Stomach smooth muscle (tissue), 2 donors: ENCODE measurements around the gene SPIN1.

Experiments
- H3K27ac ChIP-seq: one replicate; pipeline ENCODE4 v1.7.0; 2013; ENCODE audit warnings: mild to moderate bottlenecking, low read length, inconsistent platforms
- H3K27me3 ChIP-seq, 2 donors: one replicate each; pipeline ENCODE4 v1.7.0; 2013; ENCODE audit warnings: low read length in 2 of 2; ENCODE audit not compliant: insufficient read depth in 2 of 2, control insufficient read depth in 1 of 2
- H3K36me3 ChIP-seq, 2 donors: one replicate each; pipeline ENCODE4 v1.7.0; 2013; ENCODE audit warnings: low read length in 2 of 2; ENCODE audit not compliant: control insufficient read depth in 2 of 2, insufficient read depth in 2 of 2
- H3K4me1 ChIP-seq: one replicate; pipeline ENCODE4 v1.7.0; 2013; ENCODE audit warnings: low read length; ENCODE audit not compliant: control insufficient read depth, insufficient read depth
- H3K4me3 ChIP-seq, 2 donors: one replicate each; pipeline ENCODE4 v1.7.0; 2013; ENCODE audit warnings: low read length in 2 of 2
- H3K9ac ChIP-seq, 2 donors: one replicate each; pipeline ENCODE4 v1.7.0; 2013; ENCODE audit warnings: low read length in 2 of 2, mild to moderate bottlenecking in 1 of 2
- H3K9me3 ChIP-seq, 2 donors: one replicate each; pipeline ENCODE4 v1.7.0; 2013; ENCODE audit warnings: low read length in 2 of 2; ENCODE audit not compliant: control insufficient read depth in 2 of 2
- donor health status: healthy.
- donor health status: Pancreatic carcinoma.

Gene SPIN1

DNA sequence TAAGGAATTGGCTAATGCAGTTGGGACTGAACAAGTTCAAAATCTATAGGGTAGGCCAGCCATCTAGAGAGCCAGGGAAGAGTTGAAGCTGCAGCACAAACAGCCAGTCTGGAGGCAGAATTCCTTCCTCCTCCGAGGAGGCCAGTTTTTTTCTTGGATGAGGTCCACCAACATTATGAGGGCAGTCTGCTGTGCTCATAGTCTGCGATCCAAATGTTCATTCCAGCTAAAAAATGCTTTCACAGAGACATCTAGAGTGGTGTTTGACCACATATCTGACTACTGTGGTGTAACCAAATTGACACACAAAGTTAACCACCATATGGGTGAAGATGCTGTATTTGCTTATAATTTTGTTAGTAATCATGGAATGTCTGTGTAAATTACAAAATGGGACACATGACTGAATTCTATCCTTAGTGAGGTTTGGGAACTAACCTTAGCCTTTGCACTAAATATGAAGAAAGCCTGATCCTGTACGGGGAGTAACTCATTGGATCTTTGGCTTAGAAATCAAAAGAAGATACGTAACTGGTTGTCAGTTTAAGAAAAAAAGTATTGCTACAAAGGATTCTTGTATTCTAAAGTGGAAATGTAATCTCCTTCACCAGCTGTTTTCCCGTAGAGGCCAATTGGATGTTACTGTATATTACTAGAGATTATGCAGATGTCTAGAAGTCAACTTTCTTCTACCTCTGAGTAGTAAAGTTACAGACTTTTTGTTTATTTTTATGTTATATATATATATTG is 70.6 kb downstream of the SPIN1 start:
- Histone ChIP-seq H3K4me1 (no peaks in the 10 kb centered on the region), H3K9me3 (no peaks in the 10 kb centered on the region), H3K9ac (no peak overlapping the region), H3K27ac (no peak overlapping the region), H3K36me3 (no peaks in the 10 kb centered on the region), H3K4me3 (no peak overlapping the region), H3K27me3 (no peaks in the 10 kb centered on the region)

DNA sequence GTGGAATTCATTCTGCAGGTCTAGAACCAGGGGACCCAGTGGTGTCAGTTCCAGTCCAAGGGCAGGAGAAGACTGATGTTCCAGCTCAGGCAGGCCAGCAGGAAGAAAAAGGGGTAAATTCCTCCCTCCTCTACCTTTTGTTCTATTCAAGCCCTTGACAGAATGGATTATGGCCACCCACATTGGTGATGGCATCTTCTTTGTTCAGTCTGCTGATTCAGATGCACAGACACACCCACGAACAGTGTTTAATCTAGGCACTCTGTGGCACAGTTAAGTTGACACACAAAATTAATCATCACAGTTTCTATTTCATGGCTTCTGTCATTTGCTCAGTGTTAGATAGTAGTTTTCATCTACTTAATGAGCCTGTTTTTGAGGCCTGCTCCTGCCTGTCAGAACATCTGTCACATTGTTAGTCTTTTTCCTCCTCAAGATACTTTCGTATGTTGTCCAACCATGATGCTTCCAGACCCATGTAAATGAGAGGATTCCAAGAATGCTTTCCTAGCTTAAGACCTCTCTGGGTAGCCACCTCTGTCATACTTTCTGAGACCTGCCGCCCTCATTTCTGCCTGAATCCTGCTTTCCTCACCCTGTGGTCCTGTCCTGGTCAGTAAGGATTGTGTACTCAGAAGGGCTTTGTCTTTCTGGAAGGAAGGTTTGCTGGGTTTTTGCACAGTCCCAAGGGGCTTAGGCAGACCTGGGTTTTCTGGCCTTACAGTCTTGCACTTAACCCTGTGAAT is 72.5 kb downstream of the SPIN1 start:
- no peaks in the 10 kb centered on the region for H3K36me3 ChIP-seq
- no peak overlapping the region for H3K9ac ChIP-seq
- H3K27me3 ChIP-seq: no peaks in the 10 kb centered on the region
- H3K9me3 ChIP-seq: no peaks in the 10 kb centered on the region
- no peak overlapping the region for H3K27ac ChIP-seq
- no peaks in the 10 kb centered on the region for H3K4me1 ChIP-seq
- H3K4me3 ChIP-seq: no peak overlapping the region

DNA sequence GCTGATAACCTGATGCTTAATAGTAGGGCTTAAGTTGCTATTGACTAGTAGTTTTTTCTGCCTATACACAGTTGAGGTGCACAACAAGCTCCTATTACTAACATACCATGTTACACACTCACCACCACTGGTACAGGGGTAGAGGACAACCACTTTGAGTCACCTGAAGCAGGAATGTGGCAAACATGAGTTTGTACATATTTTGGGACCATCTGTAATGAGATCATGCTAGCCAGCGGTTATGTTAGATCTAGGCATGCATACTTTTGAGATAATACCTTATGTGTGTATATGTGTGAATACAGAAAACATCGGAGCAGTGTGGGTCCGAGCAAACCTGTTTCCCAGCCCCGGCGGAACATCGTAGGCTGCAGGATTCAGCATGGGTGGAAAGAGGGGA is 73.9 kb downstream of the SPIN1 start:
- no peak overlapping the region for H3K4me3 ChIP-seq
- no peak overlapping the region for H3K27ac ChIP-seq
- no peaks in the 10 kb centered on the region for H3K27me3 ChIP-seq
- no peaks in the 10 kb centered on the region for H3K9me3 ChIP-seq
- H3K4me1 ChIP-seq: no peaks in the 10 kb centered on the region
- H3K36me3 ChIP-seq: no peaks in the 10 kb centered on the region
- H3K9ac ChIP-seq: no peak overlapping the region

DNA sequence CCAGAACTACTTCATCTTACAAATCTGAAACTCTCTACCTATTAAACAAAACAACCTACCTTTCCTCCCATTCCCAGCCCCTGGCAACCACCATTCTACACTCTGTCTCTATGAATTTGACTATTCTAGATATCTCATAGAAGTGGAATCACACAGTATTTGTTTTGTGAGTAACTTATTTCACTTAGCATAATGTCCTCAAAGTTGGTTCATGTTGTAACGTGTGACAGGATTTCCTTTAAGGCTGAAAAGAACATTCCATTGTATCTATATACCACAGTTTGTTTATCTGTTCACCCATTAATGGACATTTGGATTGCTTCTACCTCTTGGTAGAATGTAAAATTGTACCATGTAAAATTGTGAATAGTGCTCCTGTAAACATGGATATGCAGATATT is 76.6 kb downstream of the SPIN1 start:
- H3K4me3 ChIP-seq: no peak overlapping the region
- no peaks in the 10 kb centered on the region for H3K27me3 ChIP-seq
- peaks cover 0 to 7% of the 10 kb centered on the region in 2 donors for H3K36me3 ChIP-seq
- H3K4me1 ChIP-seq: no peaks in the 10 kb centered on the region
- H3K9ac ChIP-seq: no peak overlapping the region
- no peak overlapping the region for H3K27ac ChIP-seq
- no peaks in the 10 kb centered on the region for H3K9me3 ChIP-seq

DNA sequence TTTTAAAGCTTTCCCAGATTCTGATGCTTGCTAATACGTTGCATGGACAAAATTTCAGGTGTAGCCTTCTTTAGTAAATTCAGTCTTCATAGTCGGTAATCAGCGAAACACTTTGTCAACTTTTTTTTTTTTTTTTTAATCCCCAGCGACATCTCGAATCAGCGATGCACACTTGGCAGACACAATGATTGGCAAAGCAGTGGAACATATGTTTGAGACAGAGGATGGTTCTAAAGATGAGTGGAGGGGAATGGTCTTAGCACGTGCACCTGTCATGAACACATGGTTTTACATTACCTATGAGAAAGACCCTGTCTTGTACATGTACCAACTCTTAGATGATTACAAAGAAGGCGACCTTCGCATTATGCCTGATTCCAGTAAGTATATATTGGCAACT is 80.0 kb downstream of the SPIN1 start:
- H3K27me3 ChIP-seq: no peaks in the 10 kb centered on the region
- H3K27ac ChIP-seq: no peak overlapping the region
- H3K9ac ChIP-seq: no peak overlapping the region
- no peak overlapping the region for H3K4me3 ChIP-seq
- H3K4me1 ChIP-seq: no peaks in the 10 kb centered on the region
- no peaks in the 10 kb centered on the region for H3K9me3 ChIP-seq
- H3K36me3 ChIP-seq: peaks cover 0 to 7% of the 10 kb centered on the region in 2 donors

DNA sequence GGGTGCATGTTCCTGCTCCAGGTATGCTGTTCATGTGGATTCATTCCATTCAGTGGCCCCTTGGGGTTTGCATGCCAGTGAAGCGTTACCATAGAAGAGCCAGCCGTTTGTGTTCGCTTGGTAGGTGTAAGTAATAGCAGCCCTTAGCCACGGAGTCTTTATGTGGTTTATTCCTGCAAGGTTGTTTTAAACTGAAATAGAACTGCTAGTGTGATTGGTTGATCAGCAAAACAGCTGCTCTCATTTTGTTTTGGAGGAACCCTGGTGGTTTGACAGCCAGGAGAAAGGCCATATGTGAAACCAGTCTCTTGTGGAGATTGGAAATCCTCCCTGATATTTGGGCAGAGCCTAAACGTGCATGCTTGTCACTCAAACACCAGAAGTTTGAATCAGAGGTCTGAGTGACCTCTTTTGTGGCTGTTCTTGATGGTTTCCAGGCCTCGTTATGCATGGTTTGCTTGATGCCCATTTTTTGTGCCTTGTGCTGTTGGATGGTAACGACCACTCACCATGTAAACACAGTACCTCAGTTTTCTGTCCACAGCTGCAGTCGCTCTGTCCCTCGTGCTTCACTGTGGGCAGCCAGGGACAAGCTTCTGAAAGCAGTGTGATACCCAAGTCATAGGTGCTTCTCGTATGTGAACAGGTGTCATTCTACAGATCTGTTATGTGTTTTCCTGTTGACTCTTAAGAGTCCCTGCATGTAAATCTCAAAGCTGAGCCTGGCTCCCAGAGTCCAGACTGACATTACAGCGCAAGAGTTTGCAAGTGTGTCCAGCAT is 88.4 kb downstream of the SPIN1 start:
- H3K27me3 ChIP-seq: no peaks in the 10 kb centered on the region
- H3K4me3 ChIP-seq: no peak overlapping the region
- H3K9me3 ChIP-seq: no peaks in the 10 kb centered on the region
- no peak overlapping the region for H3K27ac ChIP-seq
- H3K9ac ChIP-seq: no peak overlapping the region
- H3K4me1 ChIP-seq: no peaks in the 10 kb centered on the region
- peaks cover 10 to 14% of the 10 kb centered on the region in 2 donors for H3K36me3 ChIP-seq

DNA sequence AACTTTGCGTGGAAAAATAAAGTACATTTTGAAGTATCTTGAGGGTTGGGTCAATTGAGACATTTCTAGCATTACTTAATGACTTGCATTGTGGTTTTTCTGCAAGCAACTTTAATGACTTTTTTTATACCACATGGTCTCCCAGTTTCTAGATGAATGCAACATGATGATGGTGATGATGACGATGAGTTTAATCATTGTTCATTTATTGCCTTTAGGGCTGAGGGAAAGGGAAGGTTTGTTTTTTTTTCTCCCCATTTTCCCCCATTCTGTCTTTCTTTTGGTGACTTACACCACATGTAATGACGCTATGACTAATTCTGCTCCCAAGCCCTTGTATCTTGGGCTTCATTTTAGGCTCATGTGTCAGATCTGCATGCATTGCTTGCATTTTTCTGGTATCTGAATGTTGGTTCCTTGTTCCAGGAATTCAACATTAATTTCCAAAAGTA is 89.1 kb downstream of the SPIN1 start:
- H3K9ac ChIP-seq: no peak overlapping the region
- H3K27ac ChIP-seq: no peak overlapping the region
- no peaks in the 10 kb centered on the region for H3K4me1 ChIP-seq
- H3K9me3 ChIP-seq: no peaks in the 10 kb centered on the region
- no peaks in the 10 kb centered on the region for H3K27me3 ChIP-seq
- H3K4me3 ChIP-seq: no peak overlapping the region
- H3K36me3 ChIP-seq: peaks cover 10 to 14% of the 10 kb centered on the region in 2 donors

DNA sequence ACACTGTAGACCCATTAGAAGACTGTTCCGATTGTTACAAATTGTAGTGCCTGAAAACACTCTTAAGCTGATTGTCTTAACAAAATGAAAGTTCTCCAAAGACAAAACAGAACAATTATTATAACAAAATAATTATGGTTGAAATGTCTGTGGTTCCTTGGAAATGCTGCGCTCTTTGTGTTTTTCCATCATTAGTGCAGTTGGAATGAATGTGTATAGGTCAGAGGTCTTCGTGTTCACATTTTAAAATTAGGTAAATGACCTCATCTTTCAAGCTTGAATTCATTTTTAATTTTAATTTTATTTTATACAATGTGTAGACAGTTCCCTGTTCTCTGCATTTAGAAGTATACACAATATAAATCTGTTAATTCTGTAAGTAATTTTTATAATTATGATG is 90.0 kb downstream of the SPIN1 start:
- peaks cover 13 to 14% of the 10 kb centered on the region in 2 donors for H3K36me3 ChIP-seq
- H3K9ac ChIP-seq: no peak overlapping the region
- H3K27ac ChIP-seq: no peak overlapping the region
- no peak overlapping the region for H3K4me3 ChIP-seq
- H3K9me3 ChIP-seq: no peaks in the 10 kb centered on the region
- H3K4me1 ChIP-seq: no peaks in the 10 kb centered on the region
- H3K27me3 ChIP-seq: no peaks in the 10 kb centered on the region

DNA sequence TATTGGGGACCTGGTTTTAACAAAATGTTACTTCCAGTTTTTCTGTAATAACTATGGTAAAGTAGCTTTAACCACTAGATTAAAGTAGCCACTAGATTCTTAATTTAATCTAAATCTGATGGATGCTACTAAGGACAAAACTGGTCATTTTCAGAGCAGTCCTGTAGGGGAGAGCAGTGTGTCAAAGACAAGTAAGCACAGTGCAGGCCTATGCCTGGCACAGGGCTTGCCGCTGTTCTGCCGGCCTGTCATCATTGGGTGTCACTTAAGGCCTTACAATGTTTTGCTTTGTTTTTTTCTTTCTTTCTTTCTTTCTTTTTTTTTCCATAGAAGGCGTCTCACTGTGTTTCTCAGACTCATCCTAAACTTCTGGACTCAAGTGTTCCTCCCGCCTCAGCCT is 93.7 kb downstream of the SPIN1 start:
- Histone ChIP-seq H3K27ac (no peak overlapping the region), H3K4me3 (no peak overlapping the region), H3K36me3 (peaks cover 0 to 3% of the 10 kb centered on the region in 2 donors)

DNA sequence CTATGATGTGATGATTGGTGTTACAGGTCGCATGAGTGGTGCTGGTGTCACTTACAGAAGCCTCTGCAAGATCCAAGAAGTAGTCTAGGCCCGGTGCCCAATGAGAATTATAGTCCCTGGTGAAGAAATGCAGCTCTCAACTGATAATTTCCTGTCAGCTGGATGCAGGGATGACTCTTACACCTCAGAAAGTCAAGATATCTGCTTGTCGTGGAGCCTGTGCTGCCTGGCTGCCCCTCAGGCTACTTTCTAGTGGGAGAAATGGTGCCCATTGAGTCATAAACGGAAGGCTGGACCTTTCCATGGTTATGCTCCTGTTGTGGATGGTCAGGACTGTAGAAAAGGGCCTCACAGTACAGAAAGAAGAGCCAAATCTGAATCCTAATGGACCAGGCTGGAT is 99.9 kb downstream of the SPIN1 start:
- Histone ChIP-seq H3K27me3 (no peaks in the 10 kb centered on the region), H3K4me1 (no peaks in the 10 kb centered on the region), H3K9ac (no peak overlapping the region), H3K4me3 (no peak overlapping the region), H3K36me3 (peaks cover 0 to 4% of the 10 kb centered on the region in 2 donors), H3K27ac (no peak overlapping the region), H3K9me3 (no peaks in the 10 kb centered on the region)

More for the DNA sequence above, 93.7 kb downstream of the SPIN1 start:
- no peak overlapping the region for H3K9ac ChIP-seq
- H3K4me1 ChIP-seq: no peaks in the 10 kb centered on the region
- no peaks in the 10 kb centered on the region for H3K9me3 ChIP-seq
- H3K27me3 ChIP-seq: no peaks in the 10 kb centered on the region
